ENCODE measurements around the gene VEZT.
"Not testable (repeated sequence)": the region's sequence is repeated elsewhere in the genome, so short reads cannot be mapped to it uniquely, and the experiment has no call there.

The VEZT gene

DNA sequence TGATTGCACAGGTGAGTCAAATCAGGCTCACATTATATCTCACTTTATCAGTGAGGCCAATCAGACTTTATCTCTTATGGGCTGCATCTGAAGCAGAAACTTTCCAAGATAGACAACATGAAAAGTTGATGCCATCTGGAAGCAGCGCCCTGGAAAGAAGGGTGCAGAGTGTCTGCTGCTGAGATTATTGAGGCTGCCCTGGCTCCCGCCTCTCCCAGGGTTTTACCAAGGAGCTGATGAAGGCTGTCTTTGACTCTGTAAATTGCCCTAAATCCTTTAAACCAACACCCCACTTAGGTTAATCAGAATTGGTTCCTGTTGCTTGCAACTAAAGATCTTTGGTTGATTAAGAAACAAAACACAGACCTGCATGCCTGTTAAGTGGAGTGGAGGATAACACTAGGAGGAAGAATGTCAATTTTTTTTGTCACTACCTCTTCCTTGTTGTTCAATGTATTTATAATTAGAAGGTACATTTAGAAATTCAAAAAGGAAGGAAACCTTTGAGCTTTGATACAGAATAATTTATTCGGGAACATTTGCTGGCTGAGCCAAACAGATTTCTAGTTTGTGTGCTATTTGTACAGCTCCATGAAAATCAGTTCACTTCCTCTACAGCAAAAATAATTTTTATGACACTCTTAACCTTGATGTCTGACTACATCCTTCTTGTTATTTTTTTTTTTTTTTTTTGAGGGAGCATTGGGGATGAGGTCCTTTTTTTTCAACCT, 104.1 kb downstream of the VEZT start:
- DNase-seq: no peak

DNA sequence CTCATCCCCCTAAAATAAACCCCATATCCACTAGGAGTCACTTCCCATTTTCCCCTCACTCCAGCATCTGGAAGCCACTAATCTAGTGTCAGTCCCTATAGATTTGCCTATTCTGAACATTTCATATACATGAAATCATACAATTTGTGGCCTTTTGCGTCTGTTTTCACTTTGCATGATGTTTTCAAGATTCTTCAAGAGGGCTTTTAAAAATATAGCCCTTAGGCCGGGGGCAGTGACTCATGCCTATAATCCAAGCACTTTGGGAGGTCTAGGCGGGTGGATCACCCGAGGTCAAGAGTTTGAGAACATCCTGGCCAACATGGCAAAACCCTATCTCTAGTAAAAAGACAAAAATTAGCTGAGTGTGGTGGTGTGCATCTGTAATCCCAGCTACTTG, 104.7 kb downstream of the VEZT start:
- DNase-seq: no peak

DNA sequence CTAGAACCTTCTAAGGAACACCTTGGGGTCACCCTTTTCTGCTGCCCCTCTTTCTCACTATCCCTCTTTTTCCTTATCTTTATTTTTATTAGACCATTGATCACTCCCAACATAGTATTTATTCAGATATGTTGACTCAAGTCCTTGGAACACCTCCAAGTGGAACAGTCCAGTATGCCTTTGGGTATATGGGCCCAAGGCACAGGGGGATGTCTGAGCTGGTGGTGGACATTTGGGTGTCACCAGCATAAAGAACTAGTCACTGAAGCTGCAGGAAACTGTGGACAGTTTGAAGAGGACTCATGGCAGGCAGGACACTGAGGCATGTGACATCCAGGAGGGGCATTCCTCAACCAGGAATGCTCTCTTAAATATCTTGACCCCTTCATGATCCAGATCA, 105.6 kb downstream of the VEZT start:
- no peak for DNase-seq

DNA sequence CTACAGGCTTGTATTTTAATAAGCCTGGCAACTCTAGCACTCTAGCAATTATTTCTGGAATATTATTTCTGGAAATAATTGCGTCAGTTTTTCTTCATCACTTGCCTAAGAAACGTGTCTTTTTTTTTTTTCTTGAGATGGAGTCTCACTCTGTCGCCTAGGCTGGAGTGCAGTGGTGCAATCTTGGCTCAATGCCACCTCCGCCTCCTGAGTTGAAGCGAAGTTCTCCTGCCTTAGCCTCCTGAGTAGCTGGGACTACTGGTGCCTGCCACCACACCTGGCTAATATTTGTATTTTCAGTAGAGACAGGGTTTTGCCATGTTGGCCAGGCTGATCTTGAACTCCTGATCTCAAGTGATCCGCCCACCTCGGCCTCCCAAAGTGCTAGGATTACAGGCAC, 106.6 kb downstream of the VEZT start:
- DNase-seq: not testable (repeated sequence)

DNA sequence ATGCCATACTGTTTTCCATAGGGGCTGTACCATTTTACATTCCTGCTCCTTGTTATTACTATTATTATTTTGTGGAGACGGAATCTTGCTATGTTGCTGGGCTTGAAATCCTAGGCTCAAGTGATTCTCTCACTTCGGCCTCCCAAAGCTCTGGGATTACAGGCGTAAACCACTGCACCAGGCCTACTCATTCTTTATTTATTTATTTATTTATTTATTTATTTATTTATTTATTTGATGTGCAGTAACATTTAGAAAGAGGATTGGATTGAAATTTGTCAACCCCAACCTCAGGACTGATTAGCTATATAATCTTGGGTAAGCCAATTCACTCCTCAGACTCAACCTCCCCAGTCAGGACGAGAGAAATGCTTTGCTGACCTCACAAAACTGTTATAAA, 107.9 kb downstream of the VEZT start:
- DNase-seq: no peak

DNA sequence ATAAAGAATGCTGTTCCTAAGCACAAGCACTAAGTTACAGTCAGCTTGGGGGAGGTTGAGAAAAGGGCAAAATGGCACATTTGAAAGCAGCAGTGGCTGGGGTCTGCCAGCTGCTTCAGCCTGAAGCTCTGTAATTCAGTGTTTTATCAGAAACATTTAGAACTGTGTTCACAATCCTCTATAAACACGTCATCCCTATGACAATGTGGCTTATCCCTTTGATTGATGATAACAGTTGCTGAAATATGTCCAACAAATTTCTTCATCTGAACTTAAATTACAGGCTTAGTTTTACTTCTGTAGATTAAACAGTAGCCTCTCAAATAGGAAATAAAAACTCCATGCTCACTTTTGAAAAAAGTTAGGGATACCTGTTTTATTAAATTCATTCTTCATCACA, 108.8 kb downstream of the VEZT start:
- DNase-seq: no peak

DNA sequence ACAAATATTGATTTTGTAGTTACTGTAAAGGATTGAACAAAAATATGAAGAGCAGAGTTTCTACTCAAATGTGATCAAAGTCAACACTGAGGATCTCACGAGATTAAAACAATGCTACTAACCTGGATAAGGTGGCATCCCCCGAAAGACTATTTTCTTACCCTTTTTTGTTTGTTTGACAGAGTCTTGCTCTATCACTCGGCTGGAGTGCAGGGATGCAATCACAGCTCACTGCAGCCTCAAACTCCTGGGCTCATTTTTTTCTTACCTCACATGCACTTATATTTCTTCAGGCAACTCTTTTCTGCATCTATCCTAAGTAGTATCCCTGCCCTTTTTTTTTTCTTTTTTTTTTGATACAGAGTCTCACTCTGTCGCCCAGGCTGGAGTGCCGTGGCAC, 109.2 kb downstream of the VEZT start:
- no peak for DNase-seq

DNA sequence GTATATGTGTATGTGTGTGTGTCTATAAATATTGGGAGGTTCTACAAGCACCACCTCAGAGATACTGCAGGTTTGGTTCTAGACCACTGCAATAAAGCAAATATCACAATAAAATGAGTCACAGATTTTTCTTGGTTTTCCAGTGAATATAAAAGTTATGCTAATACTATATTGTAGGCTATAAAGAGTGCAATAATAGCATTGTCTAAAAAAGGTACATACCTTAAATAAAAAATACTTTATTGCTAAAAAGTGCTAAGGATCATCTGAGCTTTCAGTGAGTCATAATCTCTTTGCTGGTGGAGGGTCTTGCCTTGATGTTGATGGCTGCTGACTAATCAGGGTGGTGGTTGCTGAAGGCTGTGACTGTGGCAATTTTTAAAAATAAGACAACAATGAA, 111.1 kb downstream of the VEZT start:
- no peak for DNase-seq

DNA sequence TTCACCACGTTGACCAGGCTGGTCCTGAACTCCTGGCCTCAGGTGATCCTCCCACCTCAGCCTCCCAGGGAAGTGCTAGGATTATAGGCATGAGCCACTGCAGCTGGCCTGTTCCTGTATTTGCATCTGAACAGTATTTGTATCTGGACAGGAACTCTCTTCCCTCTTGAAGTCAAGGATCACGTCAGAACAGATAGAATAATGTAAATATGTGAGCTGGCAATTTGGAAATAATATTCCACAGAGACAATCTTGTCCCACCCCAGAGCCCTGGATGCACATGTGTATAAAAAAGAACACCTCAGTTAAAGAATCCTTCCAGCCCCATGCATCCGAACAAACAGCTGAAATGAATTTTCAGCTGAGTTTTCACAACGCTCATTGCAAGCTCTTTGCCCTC, 118.3 kb downstream of the VEZT start:
- no peak for DNase-seq

DNA sequence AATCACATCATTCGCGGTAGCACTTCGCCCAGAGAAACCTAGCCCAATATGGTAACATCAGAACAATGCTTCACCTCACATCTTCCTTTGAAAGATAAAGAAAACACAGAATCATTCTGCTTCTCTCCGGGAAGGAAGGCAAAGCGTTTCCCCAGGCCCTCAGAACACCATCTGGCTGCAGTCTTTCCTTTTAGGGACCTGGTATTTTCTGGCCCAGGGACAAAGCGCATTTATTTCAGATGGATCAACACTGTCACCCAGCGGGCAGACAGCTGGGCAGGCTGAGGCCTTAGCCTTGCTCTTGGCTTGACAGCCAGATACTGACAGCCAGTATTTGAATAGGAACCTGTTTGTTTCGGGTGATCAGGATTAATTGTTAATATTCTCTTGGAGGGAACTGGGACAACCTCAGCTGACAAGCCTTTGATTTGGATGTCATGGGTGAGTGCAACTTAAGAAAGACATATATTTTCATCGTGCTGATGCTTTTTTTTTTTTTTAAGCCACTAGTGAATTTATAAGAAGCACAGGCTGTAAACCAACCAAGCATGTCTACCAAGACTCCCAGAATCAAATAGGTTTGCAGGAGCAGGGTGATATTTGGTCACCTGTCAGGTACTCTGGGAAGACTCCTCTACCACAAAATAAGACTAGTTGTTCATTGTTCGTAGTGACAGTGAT, 118.9 kb downstream of the VEZT start:
- DNase-seq: peak in 1 of 2 experiments; percentile 24

DNA sequence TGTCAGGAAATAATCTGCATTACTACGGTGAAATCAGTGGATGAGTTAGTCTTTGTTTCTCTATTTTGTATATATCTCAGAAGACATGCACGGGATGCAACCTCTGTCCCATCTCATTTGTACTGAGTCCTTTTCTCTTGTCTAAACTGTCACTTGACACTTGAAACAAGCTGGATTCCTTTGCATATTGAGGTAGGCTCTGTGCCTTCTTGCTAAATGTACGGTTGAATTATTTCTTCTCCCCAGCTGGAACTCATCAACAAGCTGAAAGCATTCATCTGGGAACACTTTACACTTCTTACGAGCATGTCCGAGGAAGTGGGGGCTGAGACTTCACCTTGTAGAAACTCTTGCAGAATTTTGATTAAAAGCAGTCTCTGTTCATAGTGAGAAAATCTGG, 119.5 kb downstream of the VEZT start:
- DNase-seq: no peak

DNA sequence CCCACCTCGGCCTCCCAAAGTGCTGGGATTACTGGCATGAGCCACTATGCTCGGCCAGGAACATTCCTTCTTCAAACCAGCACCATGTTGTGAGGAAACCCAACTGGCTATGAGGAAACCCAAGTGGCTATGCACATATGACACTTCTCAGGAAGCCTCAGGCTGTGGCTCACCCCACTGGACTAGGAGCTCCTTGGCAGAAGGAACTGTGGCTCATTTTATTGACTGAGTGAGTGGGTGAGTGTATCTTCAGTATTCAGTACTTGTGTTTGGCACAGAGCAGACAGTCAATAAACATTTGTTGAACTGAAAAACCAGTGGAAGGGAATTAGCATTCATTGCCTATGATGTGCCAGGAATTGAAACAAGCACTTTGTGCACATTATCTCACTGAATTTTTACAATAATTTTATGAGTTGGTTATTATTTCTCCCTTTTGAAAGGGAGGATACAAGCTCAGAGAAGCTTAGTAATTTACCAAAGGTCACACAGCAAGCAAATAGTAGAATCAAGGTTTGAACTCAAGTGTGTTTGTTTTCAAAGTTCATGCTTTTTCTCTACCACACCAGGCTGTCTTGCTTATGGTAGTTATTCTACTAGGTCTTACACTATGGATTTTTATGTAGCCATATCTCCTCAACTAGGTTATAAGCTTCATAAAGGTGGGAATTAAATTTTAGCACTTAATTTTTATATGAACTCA, 121.6 kb downstream of the VEZT start:
- no peak for DNase-seq

DNA sequence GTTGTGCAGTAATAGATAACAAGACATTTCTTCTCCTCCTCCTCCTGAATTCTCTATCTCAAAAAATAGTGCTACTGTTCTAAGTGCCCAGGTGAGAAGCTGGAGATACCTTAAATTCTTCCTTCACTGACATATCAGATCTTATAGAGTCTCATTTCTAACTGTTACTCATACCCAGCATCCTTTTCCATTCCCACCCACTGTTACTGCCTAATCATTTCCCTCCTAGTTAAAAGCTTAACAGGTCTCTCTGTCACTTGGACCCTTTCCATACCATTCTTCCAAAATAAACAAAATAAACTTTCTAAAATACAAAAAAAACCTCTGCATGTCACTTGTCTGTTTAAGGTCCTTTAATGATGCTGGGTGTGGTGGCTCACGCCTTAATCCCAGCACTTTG, 124.4 kb downstream of the VEZT start:
- no peak for DNase-seq

DNA sequence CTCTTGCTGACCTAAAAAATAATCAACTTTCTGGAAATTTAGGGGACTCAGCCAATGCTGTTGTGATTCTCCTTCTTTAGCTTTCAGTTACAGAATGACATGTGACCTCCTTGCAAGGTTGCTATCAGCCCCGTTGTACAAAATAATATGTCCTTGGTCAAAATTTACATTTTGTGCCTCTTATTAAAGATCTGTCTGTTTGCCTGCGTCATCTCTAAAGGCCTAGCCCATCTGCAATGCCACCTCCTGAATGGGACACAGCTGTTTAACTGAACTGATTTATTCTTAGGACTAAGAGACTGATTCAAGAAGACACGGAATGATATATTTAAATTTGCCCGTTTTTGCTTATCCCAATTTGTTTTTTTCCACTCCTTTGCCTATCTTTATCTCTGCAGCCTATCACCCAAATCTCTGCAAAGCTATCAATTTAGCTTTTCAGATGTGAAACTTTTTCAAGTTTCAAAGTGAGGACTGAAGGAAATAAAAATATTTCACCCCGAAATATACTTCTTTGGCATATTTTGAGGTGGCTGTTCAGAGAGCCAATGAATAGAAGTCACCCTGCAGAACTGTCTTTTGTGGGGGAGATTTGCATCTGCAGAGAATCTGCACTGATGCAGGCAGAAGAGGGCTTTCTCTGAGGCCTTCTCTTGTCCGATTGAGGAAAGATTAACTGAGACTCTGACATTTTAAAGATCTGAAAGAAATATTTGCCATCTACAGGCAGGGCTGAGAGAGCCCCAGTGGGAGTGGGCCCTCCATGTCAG, 126.0 kb downstream of the VEZT start:
- DNase-seq: no peak

DNA sequence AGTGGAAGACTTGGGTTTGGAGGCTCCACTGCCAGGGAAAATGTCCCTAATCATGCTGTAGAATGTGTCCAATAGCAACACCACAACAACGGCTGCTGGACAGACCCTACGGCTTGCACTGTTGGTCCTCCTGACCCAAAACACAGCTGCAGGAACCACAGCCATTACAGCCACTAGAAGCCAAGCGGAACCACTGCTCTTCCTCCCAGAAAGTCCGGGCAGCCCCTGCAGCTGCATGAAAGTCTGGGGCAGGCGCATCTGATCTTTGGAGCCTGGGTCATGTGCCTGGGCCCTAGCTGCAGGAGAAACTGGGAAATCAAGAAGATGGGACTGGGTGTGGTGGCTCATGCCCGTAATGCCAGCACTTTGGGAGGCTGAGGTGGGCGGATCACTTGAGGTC, 131.7 kb downstream of the VEZT start:
- no peak for DNase-seq

DNA sequence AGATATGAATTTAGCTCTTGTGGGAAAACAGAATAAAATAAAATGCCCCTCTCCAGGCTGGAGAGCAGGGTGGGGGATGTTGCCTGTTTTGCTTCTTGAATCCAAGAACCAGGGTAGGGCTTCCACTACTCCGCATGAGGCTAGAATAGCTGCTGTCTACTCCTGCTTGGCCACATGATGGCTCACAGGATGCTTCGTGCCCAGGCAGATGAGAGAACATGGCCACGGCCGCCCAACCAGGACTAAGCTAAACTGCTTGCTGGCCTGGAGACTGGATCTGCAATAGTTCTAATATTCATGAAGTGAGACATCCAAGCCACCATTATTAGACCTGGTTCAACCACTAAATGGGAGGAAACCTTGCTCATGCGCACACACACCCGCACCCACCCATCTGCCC, 134.1 kb downstream of the VEZT start:
- DNase-seq: no peak
